GM12801 (cell line): ENCODE results near the gene NEU1.

Experiments used
- CTCF ChIP-seq: IDR thresholded peaks from one replicate; pipeline ENCODE4 v1.5.1; 2011; ENCODE audit warnings: control low read depth; ENCODE audit not compliant: insufficient read length; ENCODE audit errors: extremely low read depth

The NEU1 gene

GRCh38 chr6:31815025-31815838, 47.4 kb downstream of the NEU1 start, which contains the start of the genes HSPA1A and HSPA1L:
TSS of gene HSPA1A (plus strand) at chr6:31815543. CDS start at chr6:31815757, 214 bp downstream.
TSS of gene HSPA1L (minus strand) at chr6:31815283. CDS start at chr6:31811972, 3,311 bp downstream.
- TF ChIP-seq CTCF = no peak

- no peak for TF ChIP-seq CTCF
Measured at GRCh38 chr6:31814677-31815024, 48.0 kb downstream of the NEU1 start.

- no peak for TF ChIP-seq CTCF
Measured at GRCh38 chr6:31813465-31813849, 49.2 kb downstream of the NEU1 start.

GRCh38 chr6:31811645-31812044, 51.0 kb downstream of the NEU1 start:
- TF ChIP-seq CTCF = no peak
